Parathyroid adenoma (tissue), 2 donors: ENCODE results near the gene C20orf204.
A peak's percentile ranks its signal among the peaks of the same experiment; 100 is the strongest.

ENCODE experiments used
- H2AFZ ChIP-seq: fragments of 300-600 bp; sonication (generic); one replicate; pipeline ENCODE4 v1.7.0; 2017; ENCODE audit warnings: antibody characterized with exemption, mild to moderate bottlenecking
- H3K27ac ChIP-seq: fragments of 300-600 bp; sonication (generic); one replicate; pipeline ENCODE4 v1.7.0; 2017
- H3K27me3 ChIP-seq: fragments of 300-600 bp; sonication (generic); one replicate; pipeline ENCODE4 v1.7.0; 2017; ENCODE audit warnings: low read length; ENCODE audit not compliant: control insufficient read depth, insufficient read depth
- H3K36me3 ChIP-seq: fragments of 300-600 bp; sonication (generic); one replicate; pipeline ENCODE4 v1.7.0; 2017; ENCODE audit warnings: low read length; ENCODE audit not compliant: control insufficient read depth, insufficient read depth
- H3K4me1 ChIP-seq: fragments of 300-600 bp; sonication (generic); one replicate; pipeline ENCODE4 v1.7.0; 2017; ENCODE audit warnings: control low read depth
- H3K4me2 ChIP-seq: fragments of 300-600 bp; sonication (generic); one replicate; pipeline ENCODE4 v1.7.0; 2017; ENCODE audit warnings: low read length
- H3K4me3 ChIP-seq: fragments of 300-600 bp; sonication (generic); one replicate; pipeline ENCODE4 v1.7.0; 2017; ENCODE audit warnings: low read depth, low read length
- H3K79me2 ChIP-seq: fragments of 300-600 bp; sonication (generic); one replicate; pipeline ENCODE4 v1.7.0; 2017; ENCODE audit warnings: control low read depth
- H3K9ac ChIP-seq: fragments of 300-600 bp; sonication (generic); one replicate; pipeline ENCODE4 v1.7.0; 2017; ENCODE audit warnings: mild to moderate bottlenecking
- H3K9me3 ChIP-seq: fragments of 300-600 bp; sonication (generic); one replicate; pipeline ENCODE4 v1.7.0; 2017; ENCODE audit warnings: low read length; ENCODE audit not compliant: control insufficient read depth
- CTCF ChIP-seq: fragments of 300-600 bp; sonication (generic); IDR thresholded peaks from one replicate; pipeline ENCODE4 v1.7.0; 2017; ENCODE audit warnings: antibody characterized with exemption, mild to moderate bottlenecking
- donor health status: primary hyperparathyroidism.

C20orf204 gene

GRCh38 chr20:64050261-64051032 lies 14.5 kb downstream of the C20orf204 start:
- Histone ChIP-seq H3K9ac (no peak overlapping the region), H3K79me2 (no peaks in the 10 kb centered on the region), H2AFZ (no peak overlapping the region), H3K27me3 (no peaks in the 10 kb centered on the region), H3K36me3 (no peaks in the 10 kb centered on the region), H3K9me3 (no peaks in the 10 kb centered on the region), H3K4me2 (no peak overlapping the region), H3K27ac (peak overlapping the region; percentile 46), H3K4me1 (no peaks in the 10 kb centered on the region), H3K4me3 (no peak overlapping the region)
- no peak for TF ChIP-seq CTCF

- Histone ChIP-seq H3K27me3 (no peaks in the 10 kb centered on the region), H3K9ac (no peak overlapping the region), H3K9me3 (no peaks in the 10 kb centered on the region), H3K4me1 (no peaks in the 10 kb centered on the region), H3K36me3 (no peaks in the 10 kb centered on the region), H2AFZ (no peak overlapping the region), H3K4me2 (no peak overlapping the region), H3K4me3 (no peak overlapping the region), H3K79me2 (no peaks in the 10 kb centered on the region), H3K27ac (peak overlapping the region; percentile 46)
- TF ChIP-seq CTCF = no peak
These were observed 15.1 kb downstream of the C20orf204 start for GRCh38 chr20:64051033-64051452.

- Histone ChIP-seq H3K4me3 (no peak overlapping the region), H3K79me2 (no peaks in the 10 kb centered on the region), H3K4me2 (no peak overlapping the region), H3K9ac (no peak overlapping the region), H3K27ac (peak overlapping the region; percentile 63), H3K36me3 (no peaks in the 10 kb centered on the region), H3K9me3 (no peaks in the 10 kb centered on the region), H3K27me3 (no peaks in the 10 kb centered on the region), H3K4me1 (no peaks in the 10 kb centered on the region), H2AFZ (no peak overlapping the region)
- no peak for TF ChIP-seq CTCF
These were observed 15.8 kb downstream of the C20orf204 start for GRCh38 chr20:64051561-64052325.

GRCh38 chr20:64052326-64052722 lies 16.3 kb downstream of the C20orf204 start:
- Histone ChIP-seq H2AFZ (no peak overlapping the region), H3K9ac (no peak overlapping the region), H3K27me3 (no peaks in the 10 kb centered on the region), H3K27ac (peak overlapping the region; percentile 63), H3K36me3 (no peaks in the 10 kb centered on the region), H3K4me3 (no peak overlapping the region), H3K79me2 (no peaks in the 10 kb centered on the region), H3K4me1 (no peaks in the 10 kb centered on the region), H3K4me2 (no peak overlapping the region), H3K9me3 (no peaks in the 10 kb centered on the region)
- no peak for TF ChIP-seq CTCF
